Liver (tissue), 3 donors: ENCODE data around the gene GIT2.

Experiments used
- ATF3 ChIP-seq: IDR thresholded peaks from 2 replicates; pipeline ENCODE4 v1.6.1; 2016; ENCODE audit warnings: antibody characterized with exemption
- CTCF ChIP-seq: fragments of 150-350 bp; IDR thresholded peaks from 2 replicates; pipeline ENCODE4 v1.5.1; 2017; ENCODE audit warnings: improper control_type of control experiment, low read depth, low read length; ENCODE audit not compliant: missing input control
- EGR1 ChIP-seq, 2 donors: IDR thresholded peaks; 2 replicates each; pipeline ENCODE4 v1.6.1; 2016 to 2018; ENCODE audit warnings: antibody characterized with exemption in 2 of 2, low read depth in 2 of 2
- FOXA1 ChIP-seq: IDR thresholded peaks from 2 replicates; pipeline ENCODE4 v1.6.1; 2016; ENCODE audit warnings: antibody characterized with exemption
- RAD21 ChIP-seq, 2 donors: IDR thresholded peaks; 2 replicates each; pipeline ENCODE4 v1.6.1; 2016; ENCODE audit warnings: antibody characterized with exemption in 2 of 2, mild to moderate bottlenecking in 2 of 2
- RXRA ChIP-seq, 2 donors: IDR thresholded peaks; 2 replicates each; pipeline ENCODE4 v1.6.1; 2017 to 2018; ENCODE audit warnings: antibody characterized with exemption in 2 of 2, mild to moderate bottlenecking in 1 of 2
- SP1 ChIP-seq: IDR thresholded peaks from 2 replicates; pipeline ENCODE4 v1.6.1; 2018; ENCODE audit warnings: antibody characterized with exemption, mild to moderate bottlenecking
- TAF1 ChIP-seq: conservative IDR thresholded peaks from 2 replicates; pipeline ENCODE4 v1.6.1; 2016; ENCODE audit warnings: antibody characterized with exemption, mild to moderate bottlenecking
- YY1 ChIP-seq: IDR thresholded peaks from 2 replicates; pipeline ENCODE4 v1.6.1; 2016; ENCODE audit warnings: antibody characterized with exemption, mild to moderate bottlenecking
- TF ChIP-seq, protein P1 (sequence below): IDR thresholded peaks from 2 replicates; pipeline ENCODE4 v1.6.1; 2016; ENCODE audit warnings: antibody characterized with exemption, mild to moderate bottlenecking
- TF ChIP-seq, protein P2 (sequence below): IDR thresholded peaks from 2 replicates; pipeline ENCODE4 v1.6.1; 2016; ENCODE audit warnings: antibody characterized with exemption
- donor health status: healthy.
- donor health status: healthy.

GRCh38 chr12:109983432-109984142 lies 12.6 kb downstream of the GIT2 start:
- no peak for TF ChIP-seq CTCF
- TF ChIP-seq EGR1 (IDR thresholded peaks at IDR 0.05; ENCODE audit: low read depth in 2 of 2), result no peak
- no peak for TF ChIP-seq YY1
- no peak for TF ChIP-seq FOXA1
- TF ChIP-seq, protein P1, sequence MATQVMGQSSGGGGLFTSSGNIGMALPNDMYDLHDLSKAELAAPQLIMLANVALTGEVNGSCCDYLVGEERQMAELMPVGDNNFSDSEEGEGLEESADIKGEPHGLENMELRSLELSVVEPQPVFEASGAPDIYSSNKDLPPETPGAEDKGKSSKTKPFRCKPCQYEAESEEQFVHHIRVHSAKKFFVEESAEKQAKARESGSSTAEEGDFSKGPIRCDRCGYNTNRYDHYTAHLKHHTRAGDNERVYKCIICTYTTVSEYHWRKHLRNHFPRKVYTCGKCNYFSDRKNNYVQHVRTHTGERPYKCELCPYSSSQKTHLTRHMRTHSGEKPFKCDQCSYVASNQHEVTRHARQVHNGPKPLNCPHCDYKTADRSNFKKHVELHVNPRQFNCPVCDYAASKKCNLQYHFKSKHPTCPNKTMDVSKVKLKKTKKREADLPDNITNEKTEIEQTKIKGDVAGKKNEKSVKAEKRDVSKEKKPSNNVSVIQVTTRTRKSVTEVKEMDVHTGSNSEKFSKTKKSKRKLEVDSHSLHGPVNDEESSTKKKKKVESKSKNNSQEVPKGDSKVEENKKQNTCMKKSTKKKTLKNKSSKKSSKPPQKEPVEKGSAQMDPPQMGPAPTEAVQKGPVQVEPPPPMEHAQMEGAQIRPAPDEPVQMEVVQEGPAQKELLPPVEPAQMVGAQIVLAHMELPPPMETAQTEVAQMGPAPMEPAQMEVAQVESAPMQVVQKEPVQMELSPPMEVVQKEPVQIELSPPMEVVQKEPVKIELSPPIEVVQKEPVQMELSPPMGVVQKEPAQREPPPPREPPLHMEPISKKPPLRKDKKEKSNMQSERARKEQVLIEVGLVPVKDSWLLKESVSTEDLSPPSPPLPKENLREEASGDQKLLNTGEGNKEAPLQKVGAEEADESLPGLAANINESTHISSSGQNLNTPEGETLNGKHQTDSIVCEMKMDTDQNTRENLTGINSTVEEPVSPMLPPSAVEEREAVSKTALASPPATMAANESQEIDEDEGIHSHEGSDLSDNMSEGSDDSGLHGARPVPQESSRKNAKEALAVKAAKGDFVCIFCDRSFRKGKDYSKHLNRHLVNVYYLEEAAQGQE, result no peak
- TF ChIP-seq TAF1, result no peak
- TF ChIP-seq RAD21 (IDR thresholded peaks at IDR 0.05), result no peak
- TF ChIP-seq SP1, result no peak
- no peak for TF ChIP-seq RXRA (IDR thresholded peaks at IDR 0.05)
- TF ChIP-seq ATF3, result no peak
- TF ChIP-seq, protein P2, sequence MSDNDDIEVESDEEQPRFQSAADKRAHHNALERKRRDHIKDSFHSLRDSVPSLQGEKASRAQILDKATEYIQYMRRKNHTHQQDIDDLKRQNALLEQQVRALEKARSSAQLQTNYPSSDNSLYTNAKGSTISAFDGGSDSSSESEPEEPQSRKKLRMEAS, result no peak
